SK-N-DZ (cell line): ENCODE data around the gene C16orf87.

ENCODE experiments used
- DNase-seq: peaks from one replicate; pipeline ENCODE4 v3.0.0-alpha.2; 2015; ENCODE audit warnings: low spot score

Gene C16orf87

GRCh38 chr16:46843898-46844642 is 13.1 kb upstream of the C16orf87 start:
- no peak for DNase-seq

GRCh38 chr16:46842192-46842895 is 11.4 kb upstream of the C16orf87 start:
- no peak for DNase-seq

GRCh38 chr16:46839986-46840443 is 9.0 kb upstream of the C16orf87 start:
- no peak for DNase-seq

- DNase-seq: no peak
Measured at GRCh38 chr16:46836534-46837530, 5.9 kb upstream of the C16orf87 start.

DNA sequence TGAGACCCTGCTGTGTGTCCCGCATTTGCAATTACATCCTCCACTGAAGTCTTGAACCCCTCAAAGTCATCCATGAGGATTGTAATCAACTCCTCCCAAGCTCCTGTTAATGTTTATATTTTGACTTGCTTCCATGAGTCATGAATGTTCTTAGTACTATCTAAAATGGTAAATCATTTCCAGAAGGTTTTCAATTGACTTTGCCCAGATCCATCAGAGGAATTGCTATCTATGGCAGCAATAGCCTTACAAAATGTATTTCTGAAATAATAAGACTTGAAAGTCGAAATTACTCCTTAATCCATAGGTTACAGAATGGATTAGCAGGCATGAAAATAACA is 2.5 kb upstream of the C16orf87 start:
- no peak for DNase-seq

DNA sequence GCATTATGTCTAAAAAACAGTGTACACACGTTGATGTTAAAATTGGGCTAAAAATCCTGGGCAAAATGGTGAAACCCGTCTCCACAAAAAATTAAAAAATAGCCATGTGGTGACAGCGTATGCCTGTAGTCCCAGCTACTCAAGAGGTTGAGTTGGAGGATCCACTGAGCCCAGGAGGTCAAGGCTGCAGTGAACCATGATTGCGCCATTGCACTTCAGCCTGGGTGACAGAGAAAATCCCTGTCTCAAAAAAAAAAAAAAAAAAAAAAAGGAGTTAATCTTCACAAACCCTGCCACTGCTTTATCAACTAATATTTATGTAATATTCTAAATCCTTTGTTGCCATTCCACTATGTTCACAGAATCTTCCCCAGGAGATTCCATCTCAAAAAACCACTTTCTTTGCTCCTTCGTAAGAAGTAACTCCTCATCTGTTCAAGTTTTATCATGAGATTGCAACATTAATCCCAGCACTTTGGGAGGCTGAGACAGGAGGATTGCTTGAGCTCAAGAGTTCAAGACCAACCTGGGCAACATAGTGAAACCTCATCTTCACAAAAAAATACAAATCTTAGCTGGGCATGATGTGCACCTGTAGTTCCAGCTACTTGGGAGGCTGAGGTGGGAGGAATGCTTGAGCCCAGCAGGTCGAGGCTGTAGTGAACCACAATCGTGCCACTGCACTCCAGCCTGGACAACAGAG is 1.9 kb upstream of the C16orf87 start:
- DNase-seq: no peak

DNA sequence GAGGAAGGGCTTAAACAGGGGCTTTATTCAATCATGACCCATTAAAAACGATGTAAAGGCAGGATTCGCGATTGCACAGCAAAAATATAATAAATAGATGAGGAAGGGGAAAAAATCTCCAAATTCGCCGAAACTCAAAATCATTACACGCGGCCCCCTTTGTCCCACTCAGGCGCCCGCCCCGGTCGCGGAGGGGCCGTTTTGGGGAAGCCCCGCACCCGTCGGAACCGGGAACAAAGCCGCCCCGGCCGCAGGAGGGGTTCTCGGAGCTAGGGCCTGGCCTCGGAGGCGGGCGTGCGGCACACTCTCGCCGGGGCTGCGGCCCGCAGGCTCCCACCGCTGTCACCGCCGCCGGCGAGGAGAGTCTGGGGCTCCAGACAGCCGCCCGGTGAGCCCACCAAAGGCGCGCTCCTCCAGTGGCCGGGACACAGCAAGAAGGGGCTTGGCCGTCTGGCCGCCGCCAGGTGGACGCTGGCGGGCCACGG is 521 bp downstream of the C16orf87 start:
- peak; percentile 43 for DNase-seq

GRCh38 chr16:46828943-46829342 is 2.0 kb downstream of the C16orf87 start:
- peak; percentile 25 for DNase-seq

DNA sequence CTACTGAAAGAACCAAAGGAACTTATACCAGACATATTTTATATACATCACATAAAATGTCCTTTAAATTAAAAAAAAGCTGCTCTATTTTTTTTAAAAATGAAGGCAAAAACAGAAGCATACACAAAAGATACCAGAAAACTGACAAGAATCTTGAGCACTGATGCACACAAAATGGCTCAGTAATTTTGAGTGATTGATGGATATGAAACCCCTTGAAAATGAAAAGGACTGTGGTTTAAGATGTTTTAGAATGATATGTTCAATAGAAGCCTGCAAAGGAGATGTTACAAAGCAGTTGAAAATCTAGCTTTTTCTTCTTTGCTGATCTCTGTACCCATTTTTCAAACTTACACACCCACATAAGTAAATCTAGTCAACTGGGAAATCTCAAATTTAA is 2.7 kb downstream of the C16orf87 start:
- peak; percentile 49 for DNase-seq

DNA sequence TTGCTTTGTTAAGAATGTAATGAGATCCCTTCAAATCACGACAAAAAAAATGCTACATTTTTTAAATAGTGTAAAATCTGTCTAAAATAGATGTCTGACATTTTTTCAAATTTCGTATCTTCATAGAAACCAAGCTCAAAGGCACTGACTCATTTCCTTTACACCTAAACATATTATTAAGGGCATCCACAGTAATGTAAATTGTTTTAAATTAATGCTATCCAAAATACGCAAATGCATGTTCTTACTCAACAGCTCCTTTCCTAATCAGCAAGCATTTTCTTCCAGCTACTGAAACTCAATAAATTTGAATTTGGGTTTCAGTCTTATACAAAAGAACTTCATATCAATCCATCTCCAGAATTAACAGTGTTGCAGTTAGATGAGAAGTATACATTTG is 4.3 kb downstream of the C16orf87 start:
- DNase-seq: no peak

GRCh38 chr16:46822270-46822669 is 8.7 kb downstream of the C16orf87 start:
- no peak for DNase-seq

DNA sequence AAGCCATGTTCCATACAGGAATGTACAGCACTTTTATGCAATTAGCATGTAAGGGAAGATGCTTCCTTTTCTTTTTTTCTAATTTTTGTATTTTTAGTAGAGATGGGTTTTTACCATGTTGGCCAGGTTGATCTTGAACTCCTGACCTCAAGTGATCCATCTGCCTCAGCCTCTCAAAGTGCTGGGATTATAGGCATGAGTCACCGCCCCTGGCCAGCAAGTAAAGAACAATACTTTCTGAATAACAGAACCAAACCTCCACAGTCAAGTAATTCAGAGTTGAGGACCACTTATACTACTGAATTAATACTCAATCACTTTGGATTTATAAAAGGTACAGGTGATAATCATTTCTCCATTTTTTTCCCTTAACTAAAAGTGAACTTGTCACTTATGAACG is 13.0 kb downstream of the C16orf87 start:
- DNase-seq: no peak

DNA sequence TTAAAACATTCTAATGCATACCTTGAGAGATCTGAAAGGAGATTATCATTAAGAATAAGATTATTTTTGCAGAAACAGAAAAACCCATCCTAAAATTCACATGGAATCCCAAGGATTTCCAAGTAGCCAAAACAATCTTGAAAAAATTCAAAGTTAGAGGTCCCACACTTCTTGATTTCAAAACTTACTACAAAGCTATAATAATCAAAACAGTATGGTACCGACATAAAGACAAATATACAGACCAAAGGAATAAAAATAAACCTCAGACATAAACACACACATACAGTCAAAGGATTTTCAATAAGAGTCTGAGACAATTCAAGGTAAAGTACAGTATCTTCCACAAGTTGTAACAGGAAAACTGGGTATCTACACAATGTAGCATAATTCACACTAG is 16.2 kb downstream of the C16orf87 start:
- DNase-seq: no peak

- DNase-seq: no peak
Measured at GRCh38 chr16:46813611-46814010, 17.4 kb downstream of the C16orf87 start.

DNA sequence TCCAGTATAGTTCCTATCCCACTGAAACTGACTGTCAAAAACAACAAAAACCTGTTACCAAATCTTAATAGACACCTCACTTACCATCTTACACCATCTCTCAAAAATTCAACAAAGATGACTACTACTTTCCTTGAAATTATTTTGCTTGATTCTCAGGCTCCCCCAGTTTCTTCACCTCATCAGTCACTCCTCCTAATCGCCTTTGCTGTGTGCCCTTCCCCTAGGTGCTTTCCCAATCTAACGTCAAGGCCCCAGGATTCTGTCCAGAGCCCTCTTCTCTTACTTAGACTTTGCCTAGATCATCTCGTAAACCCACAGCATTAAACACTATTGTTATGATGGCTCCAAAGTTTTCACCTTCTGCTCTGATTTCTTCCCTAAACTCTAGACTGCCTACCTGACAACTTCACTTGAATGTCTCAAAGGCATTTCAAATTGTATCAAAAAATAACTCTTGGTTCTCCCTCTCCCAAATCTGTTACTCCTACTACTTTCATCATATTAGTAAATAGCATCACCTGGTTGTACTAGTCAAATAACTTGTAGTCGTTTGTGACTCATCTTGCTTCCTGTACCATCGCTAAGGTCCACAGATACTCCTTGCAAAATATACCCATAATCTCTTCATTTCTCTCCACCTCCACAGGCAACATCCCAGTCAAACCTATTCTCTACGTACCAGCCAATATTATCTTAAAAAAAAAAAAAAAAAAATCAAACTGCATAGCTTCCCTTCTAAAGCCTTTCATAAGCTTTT is 18.0 kb downstream of the C16orf87 start:
- no peak for DNase-seq

DNA sequence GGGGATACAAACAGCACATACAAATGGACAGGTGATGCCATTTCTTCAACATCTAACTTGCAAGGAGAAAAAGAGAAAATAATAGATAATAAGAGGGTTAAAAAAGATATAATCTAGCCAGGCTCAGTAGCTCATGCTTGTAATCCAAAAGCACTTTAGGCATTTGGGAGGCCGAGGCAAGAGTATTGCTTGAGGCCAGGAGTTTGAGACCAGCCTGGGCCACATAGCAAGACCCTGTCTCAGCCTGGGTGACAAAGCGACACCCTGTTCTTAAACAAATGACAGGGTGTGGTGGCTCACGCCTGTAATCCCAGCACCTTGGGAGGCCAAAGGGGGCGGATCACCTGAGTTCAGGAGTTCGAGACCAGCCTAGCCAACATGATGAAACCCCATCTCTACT is 19.3 kb downstream of the C16orf87 start:
- DNase-seq: no peak

GRCh38 chr16:46808997-46809396 is 22.0 kb downstream of the C16orf87 start:
- DNase-seq: no peak

DNA sequence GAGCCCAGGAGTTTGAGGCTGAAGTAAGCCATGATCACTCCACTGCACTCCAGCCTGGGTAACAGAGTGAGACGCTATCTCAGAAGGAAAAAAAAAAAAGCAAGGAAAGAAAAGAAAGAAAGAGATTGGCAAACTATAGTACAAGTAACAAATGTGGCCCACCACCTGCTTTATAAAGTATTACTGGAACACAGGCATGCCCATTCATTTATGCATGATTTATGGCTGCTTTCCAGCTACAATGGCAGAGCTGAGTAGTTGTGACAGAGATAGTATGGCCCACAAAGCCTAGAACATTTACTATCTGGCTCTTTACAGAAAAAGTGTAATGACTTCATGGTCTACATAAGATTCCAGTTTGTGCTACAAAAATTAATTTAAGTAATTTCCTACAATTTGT is 23.6 kb downstream of the C16orf87 start:
- no peak for DNase-seq

DNA sequence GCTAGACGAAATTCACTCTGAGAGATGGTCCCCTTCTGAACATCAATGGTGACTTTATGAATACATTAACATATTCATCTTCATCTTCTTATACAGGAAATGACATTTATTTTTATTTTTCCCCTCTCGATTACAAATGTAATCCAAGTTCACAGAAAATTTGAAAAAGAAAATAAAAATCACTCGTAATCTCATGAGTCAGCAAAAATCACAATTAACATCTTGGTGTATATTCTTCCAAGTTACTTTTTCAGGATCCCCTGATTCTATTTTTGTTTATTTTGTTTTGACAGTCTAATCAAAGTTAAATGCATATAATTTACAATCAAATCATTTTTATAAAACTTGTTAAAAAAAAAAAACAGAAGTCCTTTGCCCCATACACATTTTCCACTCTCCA is 27.6 kb downstream of the C16orf87 start:
- no peak for DNase-seq

- DNase-seq: peak; percentile 39
Measured at GRCh38 chr16:46801428-46802049, 29.4 kb downstream of the C16orf87 start.
